IMR-90 (cell line): ENCODE results near the gene ACVR1. TPM values are rescaled to one million over a fixed set of nuclear protein-coding genes. Genes with fewer than 3 reads are reported as not detected.

Experiments
- ATAC-seq: fragments of 200-7000 bp; cut with Tn5 transposase; 2 replicates; pipeline ENCODE4 v1.9.1; 2020; ENCODE audit warnings: low read depth, mild to moderate bottlenecking, moderate library complexity
- BruUV-seq: library from RNA; stranded (reverse); fragments of 400-500 nt; replicated peaks from 2 replicates; lab custom pipeline; 2021; lab: Mats Ljungman, UMichigan
- CTCF ChIA-PET: fragments of 300-600 bp; formaldehyde crosslinking; extraction: SDS; loops from one replicate; lab custom pipeline; 2021; ENCODE audit warnings: antibody characterized with exemption; lab: Yijun Ruan, JAX
- POLR2A ChIA-PET: fragments of 300-600 bp; sonication (Branson Sonifier 250); formaldehyde crosslinking; loops from one replicate; lab custom pipeline; 2022; ENCODE audit warnings: antibody characterized with exemption; ENCODE audit not compliant: unreplicated experiment; lab: Charles Lee
- DNase-seq: peaks from one replicate; pipeline ENCODE4 v3.0.0; 2013
- H2AFZ ChIP-seq: replicated peaks from 2 replicates; pipeline ENCODE3; 2013; ENCODE audit warnings: low read length, mild to moderate bottlenecking; ENCODE audit not compliant: poor library complexity
- H2AK5ac ChIP-seq: 2 replicates; pipeline ENCODE4 v1.6.1; 2013; ENCODE audit warnings: low read depth, low read length, inconsistent platforms
- H2AK9ac ChIP-seq: replicated peaks from 2 replicates; pipeline ENCODE3; 2013; ENCODE audit warnings: mild to moderate bottlenecking, low read depth, low read length, moderate library complexity; ENCODE audit not compliant: poor library complexity
- H2BK120ac ChIP-seq: 2 replicates; pipeline ENCODE4 v1.6.1; 2013; ENCODE audit warnings: low read depth, low read length, inconsistent platforms
- H2BK15ac ChIP-seq: 3 replicates; pipeline ENCODE4 v1.6.1; 2013; ENCODE audit warnings: low read depth, low read length, inconsistent platforms
- H2BK20ac ChIP-seq: 2 replicates; pipeline ENCODE4 v1.6.1; 2013; ENCODE audit warnings: low read depth, mild to moderate bottlenecking, inconsistent platforms, low read length, moderate library complexity
- H2BK5ac ChIP-seq: 2 replicates; pipeline ENCODE4 v1.6.1; 2013; ENCODE audit warnings: mild to moderate bottlenecking, low read depth, low read length, inconsistent platforms; ENCODE audit not compliant: poor library complexity, severe bottlenecking
- H3K14ac ChIP-seq: replicated peaks from 2 replicates; pipeline ENCODE4 v1.6.1; 2013; ENCODE audit warnings: low read depth, low read length, inconsistent platforms
- H3K18ac ChIP-seq: 2 replicates; pipeline ENCODE4 v1.6.1; 2013; ENCODE audit warnings: low read depth, low read length, control low read depth
- H3K23ac ChIP-seq: 2 replicates; pipeline ENCODE4 v1.6.1; 2013; ENCODE audit warnings: low read depth, low read length, inconsistent platforms
- H3K27ac ChIP-seq: 2 replicates; pipeline ENCODE4 v1.5.1; 2013; ENCODE audit warnings: mild to moderate bottlenecking, control low read depth, low read length; ENCODE audit not compliant: insufficient read depth
- H3K27me3 ChIP-seq: 2 replicates; pipeline ENCODE4 v1.6.1; 2013; ENCODE audit warnings: low read length; ENCODE audit not compliant: control insufficient read depth, insufficient read depth
- H3K36me3 ChIP-seq: 2 replicates; pipeline ENCODE4 v1.6.1; 2013; ENCODE audit warnings: low read length, mixed read lengths; ENCODE audit not compliant: control insufficient read depth, insufficient read depth
- H3K4ac ChIP-seq: 2 replicates; pipeline ENCODE4 v1.6.1; 2013; ENCODE audit warnings: low read depth, low read length, inconsistent platforms
- H3K4me1 ChIP-seq: 2 replicates; pipeline ENCODE4 v1.6.1; 2013; ENCODE audit warnings: low read length, mixed read lengths; ENCODE audit not compliant: control insufficient read depth, insufficient read depth
- H3K4me2 ChIP-seq: 2 replicates; pipeline ENCODE4 v1.6.1; 2013; ENCODE audit warnings: low read depth, mild to moderate bottlenecking, control low read depth, low read length, moderate library complexity
- H3K4me3 ChIP-seq: 2 replicates; pipeline ENCODE4 v1.5.1; 2013; ENCODE audit warnings: low read depth, mild to moderate bottlenecking, control low read depth, low read length, moderate library complexity; ENCODE audit not compliant: insufficient read depth
- H3K56ac ChIP-seq: 2 replicates; pipeline ENCODE4 v1.6.1; 2013; ENCODE audit warnings: low read length, inconsistent platforms; ENCODE audit not compliant: insufficient read depth; ENCODE audit errors: extremely low read depth
- H3K79me1 ChIP-seq, 2 experiments: 2 replicates each; pipeline ENCODE4 v1.6.1; 2013; ENCODE audit warnings: low read length in 2 of 2, inconsistent platforms in 1 of 2, low read depth in 1 of 2
- H3K9ac ChIP-seq: 2 replicates; pipeline ENCODE4 v1.6.1; 2013; ENCODE audit warnings: low read depth, low read length, control low read depth
- H3K9me1 ChIP-seq: 2 replicates; pipeline ENCODE4 v1.6.1; 2013; ENCODE audit warnings: low read length, inconsistent platforms; ENCODE audit not compliant: insufficient read depth
- H3K9me3 ChIP-seq: 2 replicates; pipeline ENCODE4 v1.6.1; 2013; ENCODE audit warnings: low read length; ENCODE audit not compliant: control insufficient read depth, insufficient read depth
- H4K20me1 ChIP-seq: 2 replicates; pipeline ENCODE4 v1.6.1; 2013; ENCODE audit warnings: low read length, inconsistent platforms; ENCODE audit not compliant: insufficient read depth
- H4K5ac ChIP-seq: 2 replicates; pipeline ENCODE4 v1.6.1; 2013; ENCODE audit warnings: mild to moderate bottlenecking, low read depth, low read length, control low read depth
- H4K8ac ChIP-seq, 2 experiments: 2 replicates each; pipeline ENCODE4 v1.6.1; 2013; ENCODE audit warnings: low read depth in 2 of 2, low read length in 2 of 2, control low read depth in 1 of 2, inconsistent platforms in 1 of 2
- H4K91ac ChIP-seq: 2 replicates; pipeline ENCODE4 v1.6.1; 2013; ENCODE audit warnings: low read depth, low read length, inconsistent platforms; ENCODE audit not compliant: insufficient read depth
- CHD1 ChIP-seq: IDR thresholded peaks from 2 replicates; pipeline ENCODE4 v1.6.1; 2012; ENCODE audit warnings: low read depth, low read length, improper control_type of control experiment
- MAFK ChIP-seq: IDR thresholded peaks from 2 replicates; pipeline ENCODE4 v1.6.1; 2012; ENCODE audit warnings: low read depth, low read length, improper control_type of control experiment
- MAZ ChIP-seq: IDR thresholded peaks from 2 replicates; pipeline ENCODE4 v1.6.1; 2012; ENCODE audit warnings: low read depth, mild to moderate bottlenecking, low read length, improper control_type of control experiment, moderate library complexity, borderline replicate concordance
- MXI1 ChIP-seq: IDR thresholded peaks from 2 replicates; pipeline ENCODE4 v1.6.1; 2012; ENCODE audit warnings: low read depth, mild to moderate bottlenecking, low read length, moderate library complexity, borderline replicate concordance
- NFE2L2 ChIP-seq: fragments of 150-350 bp; IDR thresholded peaks from 2 replicates; pipeline ENCODE4 v1.6.1; 2016; ENCODE audit warnings: low read depth, mild to moderate bottlenecking, low read length
- POLR2A ChIP-seq: IDR thresholded peaks from 2 replicates; pipeline ENCODE4 v1.6.1; 2012; ENCODE audit warnings: mild to moderate bottlenecking, low read depth, low read length
- RAD21 ChIP-seq: IDR thresholded peaks from 2 replicates; pipeline ENCODE4 v1.6.1; 2012; ENCODE audit warnings: low read length, improper control_type of control experiment
- SMC3 ChIP-seq: fragments of 150-350 bp; IDR thresholded peaks from 2 replicates; pipeline ENCODE4 v1.6.1; 2016; ENCODE audit warnings: low read depth, mild to moderate bottlenecking, antibody characterized with exemption, low read length, moderate library complexity
- WGBS, 2 experiments: methylation state at CpG; one replicate each; pipeline versions ENCODE4 v1.1.5 to v1.1.7; 2013; ENCODE audit warnings: missing lambda C conversion rate in 2 of 2; ENCODE audit not compliant: insufficient read length in 1 of 2; ENCODE audit errors: extremely low coverage in 2 of 2; 5-methylcytosine and 5-hydroxymethylcytosine counted together
- dilution Hi-C: fragments of 300-500 bp; cut with HindIII; formaldehyde crosslinking; loops from one replicate; pipeline ENCODE4 v1.14.3; 2018; ENCODE audit warnings: low sequenced_read_pairs; ENCODE audit not compliant: unreplicated experiment
- in situ Hi-C: fragments of 300-500 bp; cut with MboI; formaldehyde crosslinking; loops from 3 replicates; pipeline ENCODE4 v1.14.3; 2019; ENCODE audit warnings: low sequenced_read_pairs, inconsistent platforms, mixed read lengths
- intact Hi-C: fragments of 100-400 bp; cut with micrococcal nuclease; formaldehyde crosslinking; loops from 2 replicates; pipeline ENCODE4 v1.10.0; 2022
- polyA plus RNA-seq, 3 experiments: library from polyadenylated mRNA; depleted of rRNA; stranded (reverse); fragments of >200 nt; gene quantifications; 2 replicates each; pipeline ENCODE4 v1.2.3, GENCODE V29; 2012; ENCODE audit warnings: low replicate concordance in 1 of 3
- total RNA-seq: library from RNA; depleted of rRNA; stranded (reverse); fragments of >200 nt; gene quantifications from 2 replicates; pipeline ENCODE4 v1.2.3, GENCODE V29; 2012
- TF ChIP-seq, protein P1 (sequence below): fragments of 150-350 bp; IDR thresholded peaks from 2 replicates; pipeline ENCODE4 v1.6.1; 2017; ENCODE audit warnings: mild to moderate bottlenecking, antibody characterized with exemption, low read length, low read depth
- TF ChIP-seq, protein P2 (sequence below): fragments of 150-350 bp; IDR thresholded peaks from 2 replicates; pipeline ENCODE4 v1.6.1; 2016; ENCODE audit warnings: low read depth, mild to moderate bottlenecking, low read length, moderate library complexity, borderline replicate concordance

ACVR1 gene
- total and polyA plus RNA-seq, 2 of the 4 experiments (the other 2 are of a cell fraction) = 21.1 to 40.8 TPM

DNA sequence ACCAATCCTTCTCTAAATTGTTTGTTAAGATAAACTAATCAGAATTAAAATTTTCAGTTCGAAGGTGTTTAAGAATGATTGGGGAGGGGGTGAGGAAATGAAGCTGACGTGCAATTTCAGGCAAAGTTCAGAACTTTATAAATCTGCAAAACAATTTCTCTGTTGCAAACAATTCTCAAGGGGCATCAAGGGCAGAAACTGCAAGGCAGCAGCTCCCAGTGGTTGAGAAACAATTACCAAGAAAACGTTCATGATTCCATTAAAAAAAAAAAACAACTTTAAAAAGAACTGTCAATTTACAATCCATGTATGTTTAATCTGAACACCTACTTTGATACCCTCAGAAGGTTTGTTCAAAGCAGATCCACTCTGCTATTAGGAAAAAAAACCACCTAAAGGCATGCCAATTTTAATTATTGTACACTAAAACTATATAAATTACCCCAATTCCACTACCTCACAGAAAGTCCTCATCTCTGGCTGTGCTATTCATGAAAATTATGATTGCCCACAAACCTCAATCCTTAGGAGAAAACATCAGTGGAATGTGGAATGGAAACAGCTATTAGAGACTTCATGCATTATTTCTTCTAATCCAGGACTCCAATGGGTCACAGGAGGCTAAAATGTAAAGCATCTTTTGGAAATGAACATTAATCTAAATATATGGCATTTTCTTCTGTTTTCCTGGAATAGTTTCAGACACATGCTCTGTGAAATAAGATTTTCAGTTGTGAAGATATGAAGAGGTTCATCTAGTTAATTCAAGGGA is 127.6 kb downstream of the ACVR1 start:
- Histone ChIP-seq H3K4me1 (peaks cover 9% of the 10 kb centered on the region), H2BK5ac (peak overlapping the region; percentile 30), H3K9me1 (peaks cover 8% of the 10 kb centered on the region), H3K18ac (no peak overlapping the region), H3K4ac (no peak overlapping the region), H3K56ac (no peak overlapping the region), H4K5ac (no peak overlapping the region), H2AK9ac (no peak overlapping the region), H3K14ac (0 out of 2 replicates have a peak overlapping the region, but pooled peaks have one; percentile 26), H4K8ac (no peak overlapping the region; a peak in 1 of 4 replicates), H2BK120ac (0 out of 2 replicates have a peak overlapping the region, but pooled peaks have one; percentile 16), H2AFZ (no peak overlapping the region), H3K9ac (no peak overlapping the region), H3K79me1 (peaks cover 13 to 40% of the 10 kb centered on the region in 2 experiments; a peak in 3 of 4 replicates), H4K20me1 (no peaks in the 10 kb centered on the region), H3K4me2 (no peak overlapping the region), H3K9me3 (no peaks in the 10 kb centered on the region), H4K91ac (no peak overlapping the region), H3K4me3 (no peak overlapping the region), H3K23ac (no peak overlapping the region; the same call in 1 of the 2 replicates), H3K36me3 (peaks cover 18% of the 10 kb centered on the region), H2BK15ac (no peak overlapping the region), H3K27ac (no peak overlapping the region; the same call in 1 of the 2 replicates), H2AK5ac (no peak overlapping the region), H2BK20ac (no peak overlapping the region), H3K27me3 (no peaks in the 10 kb centered on the region)
- WGBS, 2 experiments = no CpG with 5 or more reads among the region's 3 CpGs
- ATAC-seq (peak; percentile 34; the same call in 1 of the 2 replicates), DNase-seq (peak; percentile 24)
- intact Hi-C loops = loop anchor here (5.0 kb wide), 1 partner anchor 121 kb away; the partner anchor contains the start of gene ACVR1C
- ChIA-PET CTCF (interaction anchor here (0.8 to 1.0 kb wide), 2 partner anchors 41 to 247 kb away, joined by 3 read pairs; no protein-coding TSS in a partner anchor), POLR2A (no interaction called here)
- TF ChIP-seq MAZ (no peak), POLR2A (no peak), MAFK (no peak), NFE2L2 (no peak), CHD1 (no peak), MXI1 (no peak), RAD21 (no peak), SMC3 (no peak)
- TF ChIP-seq, protein P1, sequence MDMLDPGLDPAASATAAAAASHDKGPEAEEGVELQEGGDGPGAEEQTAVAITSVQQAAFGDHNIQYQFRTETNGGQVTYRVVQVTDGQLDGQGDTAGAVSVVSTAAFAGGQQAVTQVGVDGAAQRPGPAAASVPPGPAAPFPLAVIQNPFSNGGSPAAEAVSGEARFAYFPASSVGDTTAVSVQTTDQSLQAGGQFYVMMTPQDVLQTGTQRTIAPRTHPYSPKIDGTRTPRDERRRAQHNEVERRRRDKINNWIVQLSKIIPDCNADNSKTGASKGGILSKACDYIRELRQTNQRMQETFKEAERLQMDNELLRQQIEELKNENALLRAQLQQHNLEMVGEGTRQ = no peak
- TF ChIP-seq, protein P2, sequence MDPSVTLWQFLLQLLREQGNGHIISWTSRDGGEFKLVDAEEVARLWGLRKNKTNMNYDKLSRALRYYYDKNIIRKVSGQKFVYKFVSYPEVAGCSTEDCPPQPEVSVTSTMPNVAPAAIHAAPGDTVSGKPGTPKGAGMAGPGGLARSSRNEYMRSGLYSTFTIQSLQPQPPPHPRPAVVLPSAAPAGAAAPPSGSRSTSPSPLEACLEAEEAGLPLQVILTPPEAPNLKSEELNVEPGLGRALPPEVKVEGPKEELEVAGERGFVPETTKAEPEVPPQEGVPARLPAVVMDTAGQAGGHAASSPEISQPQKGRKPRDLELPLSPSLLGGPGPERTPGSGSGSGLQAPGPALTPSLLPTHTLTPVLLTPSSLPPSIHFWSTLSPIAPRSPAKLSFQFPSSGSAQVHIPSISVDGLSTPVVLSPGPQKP = no peak
- no TSS peak for BruUV-seq
- in situ Hi-C loops = no loop called here
- dilution Hi-C loops = no loop called here
